OCI-LY7 (cell line): ENCODE data around the gene IRF3. TPM values are rescaled to one million over a fixed set of nuclear protein-coding genes. Genes with fewer than 3 reads are reported as not detected.

Experiments
- BruUV-seq: library from RNA; stranded (reverse); fragments of 400-500 nt; replicated peaks from 2 replicates; lab custom pipeline; 2021; lab: Mats Ljungman, UMichigan
- CTCF ChIA-PET: fragments of 300-600 bp; sonication (Branson Sonifier 250); formaldehyde crosslinking; loops from one replicate; lab custom pipeline; 2022; ENCODE audit warnings: antibody characterized with exemption; ENCODE audit not compliant: unreplicated experiment; lab: Charles Lee
- POLR2A ChIA-PET: fragments of 300-600 bp; sonication (Branson Sonifier 250); formaldehyde crosslinking; loops from one replicate; lab custom pipeline; 2022; ENCODE audit warnings: antibody characterized with exemption; lab: Charles Lee
- DNase-seq: peaks from one replicate; pipeline ENCODE4 v3.0.0-alpha.2; 2015; ENCODE audit warnings: low spot score
- H2AFZ ChIP-seq: fragments of 200-600 bp; sonication (generic), shearing (Covaris generic); 2 replicates; pipeline ENCODE4 v1.6.1; 2014; ENCODE audit warnings: mild to moderate bottlenecking, antibody characterized with exemption, low read length, moderate library complexity
- H3K27ac ChIP-seq: fragments of 200-600 bp; sonication (generic); 2 replicates; pipeline ENCODE4 v1.5.1; 2014; ENCODE audit warnings: mixed run types, low read depth, mild to moderate bottlenecking, moderate library complexity, low read length, inconsistent platforms; ENCODE audit not compliant: poor library complexity, severe bottlenecking
- H3K36me3 ChIP-seq: fragments of 200-600 bp; sonication (generic); 2 replicates; pipeline ENCODE4 v1.6.1; 2014; ENCODE audit warnings: mild to moderate bottlenecking, antibody characterized with exemption, low read length, moderate library complexity, mixed read lengths; ENCODE audit not compliant: insufficient read depth
- H3K4me1 ChIP-seq: fragments of 200-600 bp; sonication (generic); 2 replicates; pipeline ENCODE4 v1.5.1; 2014; ENCODE audit warnings: mild to moderate bottlenecking, low read length; ENCODE audit not compliant: insufficient read depth, poor library complexity, severe bottlenecking
- H3K4me2 ChIP-seq: fragments of 200-600 bp; sonication (generic); 2 replicates; pipeline ENCODE4 v1.6.1; 2014; ENCODE audit warnings: mild to moderate bottlenecking, low read length
- H3K4me3 ChIP-seq: fragments of 200-600 bp; sonication (generic); 2 replicates; pipeline ENCODE4 v1.5.1; 2014; ENCODE audit warnings: mild to moderate bottlenecking, low read depth, low read length; ENCODE audit not compliant: poor library complexity, severe bottlenecking
- H3K79me2 ChIP-seq: fragments of 200-600 bp; sonication (generic); 2 replicates; pipeline ENCODE4 v1.6.1; 2016; ENCODE audit warnings: low read depth, mild to moderate bottlenecking, low read length, moderate library complexity, mixed read lengths; ENCODE audit not compliant: insufficient read depth
- H3K9me2 ChIP-seq: fragments of 200-600 bp; sonication (generic); 2 replicates; pipeline ENCODE4 v1.6.1; 2016; ENCODE audit warnings: mild to moderate bottlenecking, low read length, mixed read lengths; ENCODE audit not compliant: insufficient read depth
- H3K9me3 ChIP-seq: fragments of 200-600 bp; sonication (generic); 2 replicates; pipeline ENCODE4 v1.6.1; 2014; ENCODE audit warnings: mild to moderate bottlenecking, mixed run types, low read length, mixed read lengths
- H4K20me1 ChIP-seq: fragments of 200-600 bp; sonication (generic); 2 replicates; pipeline ENCODE4 v1.6.1; 2014; ENCODE audit warnings: mild to moderate bottlenecking, antibody characterized with exemption, low read length, moderate library complexity, mixed read lengths; ENCODE audit not compliant: insufficient read depth
- EZH2phosphoT487 ChIP-seq: fragments of 200-600 bp; sonication (generic); IDR thresholded peaks from 2 replicates; pipeline ENCODE4 v1.6.1; 2018; ENCODE audit warnings: low read depth, borderline replicate concordance, mild to moderate bottlenecking, mixed run types, antibody characterized with exemption, low read length, moderate library complexity, mixed read lengths
- intact Hi-C: fragments of 100-400 bp; cut with micrococcal nuclease; formaldehyde crosslinking; loops from one replicate; pipeline ENCODE4 v1.10.0; 2022; ENCODE audit not compliant: unreplicated experiment
- total RNA-seq, 2 experiments: library from RNA; depleted of rRNA in 1 of 2; stranded (reverse); fragments of >200 nt in 1 of 2; shearing (Covaris generic) in 1 of 2; gene quantifications; 2 replicates each; pipeline ENCODE4 v1.2.3, GENCODE V29; 2014 to 2022
- TF ChIP-seq, protein P1 (sequence below): fragments of 200-600 bp; sonication (generic); conservative IDR thresholded peaks from 2 replicates; pipeline ENCODE4 v1.5.1; 2014; ENCODE audit warnings: mild to moderate bottlenecking, antibody characterized with exemption, low read length, moderate library complexity, mixed read lengths

Gene IRF3
- total RNA-seq, 2 experiments from 2014 or later = 96.6 to 116 TPM

DNA sequence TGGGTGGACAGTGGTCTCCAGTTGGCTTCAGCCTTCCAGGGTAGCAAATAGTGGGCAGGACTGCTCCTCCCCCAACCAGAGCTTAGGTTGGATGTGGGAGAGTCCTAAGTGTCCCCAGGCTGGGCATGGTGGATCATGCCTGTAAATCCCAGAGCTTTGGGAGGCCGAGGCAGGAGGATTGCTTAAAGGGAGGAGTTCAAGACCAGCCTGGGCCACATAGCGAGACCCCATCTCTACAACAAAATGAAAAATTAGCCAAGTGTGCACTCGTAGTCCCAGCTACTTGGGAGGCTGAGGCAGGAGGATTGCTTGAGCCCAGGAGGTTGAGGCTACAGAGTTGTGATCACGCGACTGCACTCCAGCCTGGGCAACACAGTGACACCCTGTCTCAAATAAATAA is 33.1 kb downstream of the IRF3 start:
- BruUV-seq = no TSS peak
- TF ChIP-seq, protein P1, sequence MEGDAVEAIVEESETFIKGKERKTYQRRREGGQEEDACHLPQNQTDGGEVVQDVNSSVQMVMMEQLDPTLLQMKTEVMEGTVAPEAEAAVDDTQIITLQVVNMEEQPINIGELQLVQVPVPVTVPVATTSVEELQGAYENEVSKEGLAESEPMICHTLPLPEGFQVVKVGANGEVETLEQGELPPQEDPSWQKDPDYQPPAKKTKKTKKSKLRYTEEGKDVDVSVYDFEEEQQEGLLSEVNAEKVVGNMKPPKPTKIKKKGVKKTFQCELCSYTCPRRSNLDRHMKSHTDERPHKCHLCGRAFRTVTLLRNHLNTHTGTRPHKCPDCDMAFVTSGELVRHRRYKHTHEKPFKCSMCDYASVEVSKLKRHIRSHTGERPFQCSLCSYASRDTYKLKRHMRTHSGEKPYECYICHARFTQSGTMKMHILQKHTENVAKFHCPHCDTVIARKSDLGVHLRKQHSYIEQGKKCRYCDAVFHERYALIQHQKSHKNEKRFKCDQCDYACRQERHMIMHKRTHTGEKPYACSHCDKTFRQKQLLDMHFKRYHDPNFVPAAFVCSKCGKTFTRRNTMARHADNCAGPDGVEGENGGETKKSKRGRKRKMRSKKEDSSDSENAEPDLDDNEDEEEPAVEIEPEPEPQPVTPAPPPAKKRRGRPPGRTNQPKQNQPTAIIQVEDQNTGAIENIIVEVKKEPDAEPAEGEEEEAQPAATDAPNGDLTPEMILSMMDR = no peak
- Histone ChIP-seq H3K9me2 (no peaks in the 10 kb centered on the region), H2AFZ (no peak overlapping the region), H3K4me3 (no peak overlapping the region), H4K20me1 (no peaks in the 10 kb centered on the region), H3K4me1 (no peaks in the 10 kb centered on the region), H3K27ac (no peak overlapping the region), H3K36me3 (peaks cover 16% of the 10 kb centered on the region; the same call in 1 of the 2 replicates), H3K4me2 (no peak overlapping the region), H3K9me3 (no peaks in the 10 kb centered on the region), H3K79me2 (no peaks in the 10 kb centered on the region)
- intact Hi-C loops = no loop called here
- ChIA-PET POLR2A (no interaction called here), CTCF (no interaction called here)
- no peak for DNase-seq

DNA sequence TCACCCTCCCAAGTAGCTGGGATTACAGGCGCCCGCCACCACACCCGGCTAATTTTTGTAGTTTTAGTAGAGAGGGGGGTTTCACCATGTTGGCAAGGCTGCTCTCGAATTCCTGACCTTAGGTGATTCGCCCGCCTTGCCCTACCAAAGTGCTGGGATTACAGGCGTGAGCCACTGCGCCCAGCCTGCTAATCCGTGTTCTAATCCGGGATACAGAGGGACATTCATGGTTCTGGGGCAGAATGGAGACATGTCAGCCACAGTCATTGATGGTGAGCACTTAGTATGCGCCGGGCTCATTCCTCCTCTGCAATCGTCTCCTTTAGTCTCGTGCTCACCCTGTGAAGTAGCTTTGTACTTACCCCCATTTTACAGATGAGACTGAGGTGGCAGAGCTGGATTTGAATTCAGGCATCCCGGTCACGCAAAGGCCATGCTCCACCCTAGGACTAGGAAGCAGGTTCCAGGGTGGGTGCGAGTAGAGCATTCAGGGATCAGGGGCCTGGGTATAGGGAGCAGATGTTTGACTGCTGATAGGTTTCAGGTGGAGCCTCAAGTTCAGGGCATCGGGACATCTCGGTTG is 34.0 kb downstream of the IRF3 start:
- Histone ChIP-seq H3K4me2 (no peak overlapping the region), H3K79me2 (no peaks in the 10 kb centered on the region), H3K9me3 (no peaks in the 10 kb centered on the region), H2AFZ (no peak overlapping the region), H3K4me1 (no peaks in the 10 kb centered on the region), H3K36me3 (peaks cover 24% of the 10 kb centered on the region; the same call in 1 of the 2 replicates), H3K4me3 (no peak overlapping the region), H3K9me2 (no peaks in the 10 kb centered on the region), H3K27ac (no peak overlapping the region), H4K20me1 (no peaks in the 10 kb centered on the region)
- no peak for DNase-seq
- POLR2A ChIA-PET = no interaction called here
- CTCF ChIA-PET = no interaction called here
- TF ChIP-seq, protein P1 = no peak
- no peak for TF ChIP-seq EZH2phosphoT487
- BruUV-seq = no TSS peak
- intact Hi-C loops = no loop called here

- ChIA-PET CTCF (no interaction called here), POLR2A (interaction anchor here (0.6 kb wide), 1 partner anchor 20 kb away, joined by 3 read pairs; no protein-coding TSS in a partner anchor)
- intact Hi-C loops = no loop called here
These were observed 34.6 kb downstream of the IRF3 start for GRCh38 chr19:49631014-49631588.

More at GRCh38 chr19:49631014-49631588, 34.6 kb downstream of the IRF3 start:
- BruUV-seq = TSS peak; percentile 46
- Histone ChIP-seq H2AFZ (no peak overlapping the region), H3K79me2 (no peaks in the 10 kb centered on the region), H3K9me3 (no peaks in the 10 kb centered on the region), H4K20me1 (no peaks in the 10 kb centered on the region), H3K36me3 (peaks cover 30% of the 10 kb centered on the region), H3K4me2 (no peak overlapping the region), H3K4me1 (no peaks in the 10 kb centered on the region), H3K4me3 (no peak overlapping the region), H3K27ac (no peak overlapping the region), H3K9me2 (no peaks in the 10 kb centered on the region)
- DNase-seq = no peak
- TF ChIP-seq, protein P1 = no peak
- TF ChIP-seq EZH2phosphoT487 = no peak
